Heart left ventricle (tissue), 16 donors: ENCODE data around the gene PNMA6A. TPM values are rescaled to one million over a fixed set of nuclear protein-coding genes. Genes with fewer than 3 reads are reported as not detected.
"Not testable (repeated sequence)": the region's sequence is repeated elsewhere in the genome, so short reads cannot be mapped to it uniquely, and the experiment has no call there.

Experiments used
- ATAC-seq, 4 donors: fragments of 200-7000 bp; cut with Tn5 transposase; one replicate each; pipeline ENCODE4 v1.9.1; 2020 to 2022; ENCODE audit warnings: moderate library complexity in 4 of 4, mild to moderate bottlenecking in 3 of 4, moderate number of reproducible peaks in 1 of 4
- DNase-seq, 5 donors: peaks; one replicate each; pipeline ENCODE4 v3.0.0-alpha.2; 2020
- H3K27ac ChIP-seq, 12 donors: fragments of 200-600 bp; sonication (generic) in 4 of 12; one replicate each; pipeline versions ENCODE4 v1.5.0 to v1.8.0; 2016 to 2022; ENCODE audit warnings: mild to moderate bottlenecking in 2 of 12
- H3K27me3 ChIP-seq, 9 donors: fragments of 200-600 bp; sonication (generic) in 2 of 9; one replicate each; pipeline versions ENCODE4 v1.5.1 to v1.8.0; 2016 to 2022; ENCODE audit warnings: mild to moderate bottlenecking in 3 of 9
- H3K36me3 ChIP-seq, 9 donors: fragments of 200-600 bp; sonication (generic) in 2 of 9; one replicate each; pipeline versions ENCODE4 v1.5.0 to v1.8.0; 2018 to 2022; ENCODE audit warnings: mild to moderate bottlenecking in 2 of 9
- H3K4me1 ChIP-seq, 12 donors: fragments of 200-600 bp; sonication (generic) in 4 of 12; one replicate each; pipeline versions ENCODE4 v1.5.0 to v1.8.0; 2016 to 2022; ENCODE audit warnings: mild to moderate bottlenecking in 3 of 12
- H3K4me3 ChIP-seq, 12 donors: fragments of 200-600 bp; sonication (generic) in 4 of 12; one replicate each; pipeline versions ENCODE4 v1.5.0 to v1.8.0; 2017 to 2022; ENCODE audit warnings: mild to moderate bottlenecking in 9 of 12, moderate library complexity in 4 of 12
- H3K9me3 ChIP-seq, 12 donors: fragments of 200-600 bp; sonication (generic) in 4 of 12; one replicate each; pipeline versions ENCODE4 v1.5.0 to v1.8.0; 2016 to 2022; ENCODE audit warnings: mild to moderate bottlenecking in 1 of 12
- WGBS, 4 donors: extraction: QIAGEN DNeasy Blood & Tissue Kit in 2 of 4; methylation state at CpG; one replicate each; pipeline versions ENCODE4 v1.1.5 to v1.1.7; 2013 to 2018; 5-methylcytosine and 5-hydroxymethylcytosine counted together
- intact Hi-C, 10 donors: fragments of 100-400 bp; cut with DNase I; formaldehyde crosslinking; loops; one replicate each; pipeline versions ENCODE4 v1.11.1 to v1.14.2; 2022
- polyA plus RNA-seq, 2 donors: library from polyadenylated mRNA; stranded (reverse); fragments of 200-250 nt; gene quantifications; one replicate each; pipeline ENCODE4 v1.2.3, GENCODE V29; 2013
- total RNA-seq, 9 donors: library from RNA; depleted of rRNA in 2 of 9; stranded (reverse); fragments of >200 nt in 2 of 9; fragmentation: NEBNext Ultra II Directional in 3 of 9; extraction: Animal tissue kit (Norgen Biotek cat#: 25700) in 3 of 9; gene quantifications; one replicate each; pipeline versions ENCODE4 v1.1.0 to v1.2.4, GENCODE V29; 2016 to 2023
- donor health status: ischemic (EF 13 %, LVEDD 7.1; RV severe dilation, severe dysfunction).
- donor health status: healthy with polysubstance abuse.
- donor health status: DM: no; HTN: yes; CAD: no.
- donor health status: DM: no; HTN: no; CAD: no.
- donor health status: ischemic (EF 25% LVEDD 6.9; RV normal size, moderate dysfunction).
- donor health status: ischemic (EF 25% LVEDD 5.7; RV mildly dilated, moderate dysfunction).
- donor health status: healthy.
- donor health status: DM: yes; HTN: yes; CAD: no.
- donor health status: ischemic (EF 35%, LVEDD 5.7; RV mildly dilated, moderate dysfunction).
- donor health status: nonischemic (EF 11% LVEDD 7.7; RV severe dilation, severe dysfunction).
- donor health status: DM: yes; HTN: yes; CAD: no.
- donor health status: PGD.
- donor health status: ischemic (EF 29% LVEDD 5.4; RV normal size, mild dysfunction).
- donor health status: nonischemic (EF 23%, LVEDD 6.1; RV moderate dilation, normal function).

PNMA6A gene
- total and polyA plus RNA-seq, 11 donors = 0.71 to 3.4 (median 1.7) TPM

DNA sequence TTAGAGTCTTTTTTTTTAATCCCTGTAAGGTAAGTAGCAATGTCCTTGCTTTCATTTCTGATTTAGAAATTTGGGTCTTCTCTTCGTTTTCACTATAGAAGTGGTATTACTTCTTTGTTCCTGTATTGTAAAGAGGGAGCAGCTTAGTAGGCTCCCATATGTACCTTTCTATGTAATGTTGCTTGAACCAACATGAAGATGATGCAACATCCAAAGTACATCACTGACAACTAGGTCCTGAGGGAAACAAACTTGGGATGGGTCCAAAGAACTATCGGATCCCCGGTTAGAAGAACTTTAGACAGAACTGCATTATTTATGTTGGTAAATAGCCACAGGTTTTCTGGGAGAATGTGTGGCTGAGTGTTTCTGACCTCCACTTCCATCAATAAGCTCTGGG lies 45.5 kb downstream of the PNMA6A start:
- ATAC-seq, intact Hi-C loops, H3K4me3 ChIP-seq, H3K27ac ChIP-seq, H3K9me3 ChIP-seq, H3K4me1 ChIP-seq, H3K36me3 ChIP-seq, H3K27me3 ChIP-seq, DNase-seq: not testable (repeated sequence)
- no CpG with 5 or more reads among the region's 3 CpGs for WGBS, 4 donors

DNA sequence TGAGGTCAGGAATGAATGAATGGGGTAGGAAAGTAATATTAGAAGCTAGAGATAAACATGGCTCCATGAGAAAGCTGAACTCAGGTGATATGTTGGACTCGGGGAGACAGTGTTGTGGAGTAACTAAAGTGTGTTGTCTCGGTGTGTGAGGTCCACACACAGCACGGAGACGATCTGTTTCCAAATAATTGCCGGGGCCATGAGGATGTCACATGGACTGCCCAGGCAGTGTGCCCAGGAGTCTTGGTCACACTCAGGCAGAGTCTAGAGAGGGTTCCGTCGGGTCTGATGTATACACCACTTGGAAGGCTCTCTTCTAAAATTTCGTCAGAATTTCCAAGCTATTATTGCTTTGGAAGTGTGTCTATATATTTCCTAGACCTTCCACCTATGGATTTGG lies 48.0 kb downstream of the PNMA6A start:
- ATAC-seq, H3K4me1 ChIP-seq: not testable (repeated sequence)

GRCh38 chrX:153123468-153123867 lies 51.2 kb downstream of the PNMA6A start:
- H3K9me3 ChIP-seq, intact Hi-C loops, H3K36me3 ChIP-seq, H3K4me3 ChIP-seq, ATAC-seq, H3K27me3 ChIP-seq, H3K27ac ChIP-seq, H3K4me1 ChIP-seq, DNase-seq: not testable (repeated sequence)
- 81 to 90% methylated on average over 5 to 9 of the region's 14 CpGs; no CpG with 5 or more reads in 2 of the 4 donors for WGBS, 4 donors

More for the DNA sequence above, 48.0 kb downstream of the PNMA6A start:
- H3K27me3 ChIP-seq, H3K27ac ChIP-seq, DNase-seq, H3K36me3 ChIP-seq, H3K4me3 ChIP-seq, intact Hi-C loops, H3K9me3 ChIP-seq: not testable (repeated sequence)
- no CpG with 5 or more reads among the region's 8 CpGs for WGBS, 4 donors

Other genes starting within 250 kb of the PNMA6A start
- gene CETN2, start 241.7 kb upstream of the PNMA6A start, total RNA-seq = 10 to 100 TPM; 18.8 to 32.8 (median 24.7) TPM
- 10 to 100 TPM; 27.7 to 37.0 TPM for gene CETN2, start 241.7 kb upstream of the PNMA6A start, polyA plus RNA-seq
- gene NSDHL, start 241.4 kb upstream of the PNMA6A start, total RNA-seq = 10 to 100 TPM; 11.5 to 27.0 (median 18.0) TPM
- 10 to 100 TPM; 10.8 to 44.6 TPM for gene NSDHL, start 241.4 kb upstream of the PNMA6A start, polyA plus RNA-seq
- 1 to 10 TPM in 7 of 9 donors, under 1 TPM in 2; 0.67 to 7.4 (median 1.9) TPM for gene ZNF185, start 174.4 kb upstream of the PNMA6A start, total RNA-seq
- gene ZNF185, start 174.4 kb upstream of the PNMA6A start, polyA plus RNA-seq = under 1 TPM; 0.42 to 0.78 TPM
- not detected for gene PNMA5, start 78.3 kb upstream of the PNMA6A start, total RNA-seq
- gene PNMA5, start 78.3 kb upstream of the PNMA6A start, polyA plus RNA-seq = not detected
- 1 to 10 TPM in 5 of 9 donors, under 1 TPM in 4; 0.16 to 3.3 (median 1.3) TPM for gene PNMA3, start 16.0 kb upstream of the PNMA6A start, total RNA-seq
- 1 to 10 TPM in 1 of 2 donors, under 1 TPM in 1; 0.08 to 3.2 TPM for gene PNMA3, start 16.0 kb upstream of the PNMA6A start, polyA plus RNA-seq
- gene MAGEA1, start 106.8 kb downstream of the PNMA6A start, total RNA-seq = not detected
- gene MAGEA1, start 106.8 kb downstream of the PNMA6A start, polyA plus RNA-seq = not detected
- not detected for gene PNMA6F, start 249.3 kb downstream of the PNMA6A start, total RNA-seq
- gene PNMA6F, start 249.3 kb downstream of the PNMA6A start, polyA plus RNA-seq = not detected